ENCODE results near the gene ACOT7.
"Not testable (repeated sequence)": the region's sequence is repeated elsewhere in the genome, so short reads cannot be mapped to it uniquely, and the experiment has no call there.

The ACOT7 gene

GRCh38 chr1:6309564-6309963 lies 84.0 kb downstream of the ACOT7 start:
- peaks cover 11% of the 10 kb centered on the region for H3K36me3 Mint-ChIP-seq
- H3K4me3 Mint-ChIP-seq: no peak overlapping the region
- peaks cover 12% of the 10 kb centered on the region for H3K9me3 Mint-ChIP-seq
- no peak overlapping the region for H3K27ac Mint-ChIP-seq
- no peaks in the 10 kb centered on the region for H3K4me1 Mint-ChIP-seq
- H3K27me3 Mint-ChIP-seq: no peaks in the 10 kb centered on the region
- no peak for ATAC-seq

- peaks cover 11% of the 10 kb centered on the region for H3K36me3 Mint-ChIP-seq
- H3K9me3 Mint-ChIP-seq: peaks cover 12% of the 10 kb centered on the region
These were observed 85.1 kb downstream of the ACOT7 start for GRCh38 chr1:6308449-6308848.

GRCh38 chr1:6307682-6308081 lies 85.9 kb downstream of the ACOT7 start:
- H3K4me3 Mint-ChIP-seq, H3K4me1 Mint-ChIP-seq, ATAC-seq, H3K27me3 Mint-ChIP-seq, H3K27ac Mint-ChIP-seq: not testable (repeated sequence)
- peaks cover 12% of the 10 kb centered on the region for H3K9me3 Mint-ChIP-seq
- peaks cover 11% of the 10 kb centered on the region for H3K36me3 Mint-ChIP-seq

More at GRCh38 chr1:6308449-6308848, 85.1 kb downstream of the ACOT7 start:
- no peak for ATAC-seq
- no peak overlapping the region for H3K27ac Mint-ChIP-seq
- H3K4me3 Mint-ChIP-seq: no peak overlapping the region
- H3K27me3 Mint-ChIP-seq: no peaks in the 10 kb centered on the region
- no peaks in the 10 kb centered on the region for H3K4me1 Mint-ChIP-seq

GRCh38 chr1:6307099-6307498 lies 86.5 kb downstream of the ACOT7 start:
- H3K27ac Mint-ChIP-seq: no peak overlapping the region
- peaks cover 12% of the 10 kb centered on the region for H3K9me3 Mint-ChIP-seq
- ATAC-seq: no peak

GRCh38 chr1:6303397-6304012 lies 90.1 kb downstream of the ACOT7 start:
- Mint-ChIP-seq H3K27ac (no peak overlapping the region), H3K27me3 (no peaks in the 10 kb centered on the region), H3K9me3 (peaks cover 12% of the 10 kb centered on the region), H3K4me3 (no peak overlapping the region), H3K4me1 (no peaks in the 10 kb centered on the region), H3K36me3 (peaks cover 17% of the 10 kb centered on the region)
- ATAC-seq: no peak

More at GRCh38 chr1:6307099-6307498, 86.5 kb downstream of the ACOT7 start:
- no peaks in the 10 kb centered on the region for H3K27me3 Mint-ChIP-seq
- H3K4me1 Mint-ChIP-seq: no peaks in the 10 kb centered on the region
- peaks cover 11% of the 10 kb centered on the region for H3K36me3 Mint-ChIP-seq
- no peak overlapping the region for H3K4me3 Mint-ChIP-seq

- peaks cover 10% of the 10 kb centered on the region for H3K36me3 Mint-ChIP-seq
- H3K4me3 Mint-ChIP-seq: no peak overlapping the region
- no peaks in the 10 kb centered on the region for H3K4me1 Mint-ChIP-seq
- H3K27me3 Mint-ChIP-seq: no peaks in the 10 kb centered on the region
- peaks cover 3% of the 10 kb centered on the region for H3K9me3 Mint-ChIP-seq
- ATAC-seq: no peak
- no peak overlapping the region for H3K27ac Mint-ChIP-seq
These were observed 91.0 kb downstream of the ACOT7 start for GRCh38 chr1:6302568-6302967.

GRCh38 chr1:6301526-6301925 lies 92.0 kb downstream of the ACOT7 start:
- no peaks in the 10 kb centered on the region for H3K27me3 Mint-ChIP-seq
- no peak overlapping the region for H3K27ac Mint-ChIP-seq
- no peaks in the 10 kb centered on the region for H3K4me1 Mint-ChIP-seq
- no peaks in the 10 kb centered on the region for H3K9me3 Mint-ChIP-seq
- ATAC-seq: no peak
- H3K36me3 Mint-ChIP-seq: peaks cover 6% of the 10 kb centered on the region
- H3K4me3 Mint-ChIP-seq: no peak overlapping the region

GRCh38 chr1:6300342-6301048 lies 93.1 kb downstream of the ACOT7 start:
- H3K27me3 Mint-ChIP-seq: no peaks in the 10 kb centered on the region
- no peak overlapping the region for H3K27ac Mint-ChIP-seq
- no peak for ATAC-seq
- no peak overlapping the region for H3K4me3 Mint-ChIP-seq
- no peaks in the 10 kb centered on the region for H3K4me1 Mint-ChIP-seq
- H3K36me3 Mint-ChIP-seq: peaks cover 6% of the 10 kb centered on the region
- no peaks in the 10 kb centered on the region for H3K9me3 Mint-ChIP-seq

GRCh38 chr1:6299557-6300165 lies 93.9 kb downstream of the ACOT7 start:
- H3K36me3 Mint-ChIP-seq: peaks cover 6% of the 10 kb centered on the region
- no peak overlapping the region for H3K4me3 Mint-ChIP-seq
- no peaks in the 10 kb centered on the region for H3K27me3 Mint-ChIP-seq
- no peaks in the 10 kb centered on the region for H3K4me1 Mint-ChIP-seq
- no peak overlapping the region for H3K27ac Mint-ChIP-seq
- ATAC-seq: no peak
- H3K9me3 Mint-ChIP-seq: no peaks in the 10 kb centered on the region

- H3K36me3 Mint-ChIP-seq: peaks cover 11% of the 10 kb centered on the region
- H3K4me3 Mint-ChIP-seq: no peak overlapping the region
- no peaks in the 10 kb centered on the region for H3K27me3 Mint-ChIP-seq
- no peak overlapping the region for H3K27ac Mint-ChIP-seq
- no peaks in the 10 kb centered on the region for H3K9me3 Mint-ChIP-seq
- ATAC-seq: no peak
- no peaks in the 10 kb centered on the region for H3K4me1 Mint-ChIP-seq
These were observed 94.6 kb downstream of the ACOT7 start for GRCh38 chr1:6298940-6299465.

- Mint-ChIP-seq H3K9me3 (no peaks in the 10 kb centered on the region), H3K4me1 (no peaks in the 10 kb centered on the region), H3K27ac (no peak overlapping the region), H3K36me3 (peaks cover 16% of the 10 kb centered on the region), H3K27me3 (no peaks in the 10 kb centered on the region), H3K4me3 (no peak overlapping the region)
- no peak for ATAC-seq
These were observed 95.0 kb downstream of the ACOT7 start for GRCh38 chr1:6298530-6298929.

GRCh38 chr1:6295910-6296309 lies 97.7 kb downstream of the ACOT7 start:
- ATAC-seq: no peak
- no peak overlapping the region for H3K4me3 Mint-ChIP-seq
- H3K9me3 Mint-ChIP-seq: no peaks in the 10 kb centered on the region
- H3K36me3 Mint-ChIP-seq: peaks cover 21% of the 10 kb centered on the region
- H3K27ac Mint-ChIP-seq: no peak overlapping the region
- peaks cover 5% of the 10 kb centered on the region for H3K4me1 Mint-ChIP-seq
- H3K27me3 Mint-ChIP-seq: no peaks in the 10 kb centered on the region

- H3K4me3 Mint-ChIP-seq: no peak overlapping the region
- H3K4me1 Mint-ChIP-seq: peaks cover 14% of the 10 kb centered on the region
- no peak overlapping the region for H3K27ac Mint-ChIP-seq
These were observed 98.5 kb downstream of the ACOT7 start for GRCh38 chr1:6294890-6295556.

GRCh38 chr1:6294080-6294889 lies 99.3 kb downstream of the ACOT7 start:
- Mint-ChIP-seq H3K9me3 (no peaks in the 10 kb centered on the region), H3K27ac (no peak overlapping the region), H3K4me1 (peaks cover 21% of the 10 kb centered on the region), H3K27me3 (no peaks in the 10 kb centered on the region), H3K4me3 (no peak overlapping the region), H3K36me3 (peaks cover 16% of the 10 kb centered on the region)
- ATAC-seq: no peak

More at GRCh38 chr1:6294890-6295556, 98.5 kb downstream of the ACOT7 start:
- Mint-ChIP-seq H3K36me3 (peaks cover 16% of the 10 kb centered on the region), H3K27me3 (no peaks in the 10 kb centered on the region), H3K9me3 (no peaks in the 10 kb centered on the region)
- no peak for ATAC-seq

Data from stimulated activated memory B cell treated with anti-CD40 and anti-IgM and Interleukin-4, amounts not matched to agents 10 μg/mL and 1 μg/mL and 100 μg/mL, for 72 hours (primary cell).